Measurements from ENCODE around the gene BCKDHB.

- no peak for TF ChIP-seq MAX (IDR thresholded peaks at IDR 0.05)
- TF ChIP-seq EP300 (IDR thresholded peaks at IDR 0.05; ENCODE audit: borderline replicate concordance), result no peak
- no peak for TF ChIP-seq FOXM1 (IDR thresholded peaks at IDR 0.05; ENCODE audit: borderline replicate concordance, low read depth)
- TF ChIP-seq ZBTB7A (IDR thresholded peaks at IDR 0.05; ENCODE audit: low read depth), result no peak
- TF ChIP-seq CREB1 (IDR thresholded peaks at IDR 0.05; ENCODE audit: low read depth), result no peak
- TF ChIP-seq RAD21 (IDR thresholded peaks at IDR 0.05; ENCODE audit: low read depth), result no peak
- TF ChIP-seq NFIC (IDR thresholded peaks at IDR 0.05), result no peak
- TF ChIP-seq USF1 (IDR thresholded peaks at IDR 0.05), result no peak
- no peak for TF ChIP-seq TEAD4 (IDR thresholded peaks at IDR 0.05)
- TF ChIP-seq EGR1 (IDR thresholded peaks at IDR 0.05), result no peak
Measured at GRCh38 chr6:80233262-80233661, 126.8 kb downstream of the BCKDHB start.

All from Ishikawa (cell line).